Ovary (tissue), 9 donors: ENCODE measurements around the gene STAT4. TPM values are rescaled to one million over a fixed set of nuclear protein-coding genes. Genes with fewer than 3 reads are reported as not detected.

Experiments
- DNase-seq, 5 donors: peaks; one replicate each; pipeline ENCODE4 v3.0.0-alpha.2; 2019 to 2020
- H3K27ac ChIP-seq, 2 donors: fragments of 200-600 bp; one replicate each; pipeline versions ENCODE4 v1.5.1 to v1.8.0; 2019 to 2022
- H3K27me3 ChIP-seq: fragments of 200-600 bp; one replicate; pipeline ENCODE4 v1.8.0; 2022
- H3K36me3 ChIP-seq: fragments of 200-600 bp; sonication (generic); one replicate; pipeline ENCODE4 v1.5.1; 2019
- H3K4me1 ChIP-seq: one replicate; pipeline ENCODE4 v1.8.1; 2013; ENCODE audit warnings: mild to moderate bottlenecking, moderate library complexity; ENCODE audit not compliant: insufficient read depth
- H3K4me3 ChIP-seq: fragments of 200-600 bp; sonication (generic); one replicate; pipeline ENCODE4 v1.5.1; 2017
- H3K9me3 ChIP-seq, 2 donors: fragments of 200-600 bp in 1 of 2; sonication (generic) in 1 of 2; one replicate each; pipeline versions ENCODE4 v1.5.1 to v1.8.1; 2013 to 2019; ENCODE audit warnings: mild to moderate bottlenecking in 1 of 2, moderate library complexity in 1 of 2
- CTCF ChIP-seq, 3 donors: fragments of 450-650 bp in 2 of 3; fragments of 200-600 bp in 1 of 3; IDR thresholded peaks; one replicate each; pipeline versions ENCODE4 v1.5.1 to v1.8.0; 2016 to 2022; ENCODE audit warnings: antibody characterized with exemption in 3 of 3, mild to moderate bottlenecking in 1 of 3
- EP300 ChIP-seq: sonication (generic); formaldehyde crosslinking; IDR thresholded peaks from one replicate; pipeline ENCODE4 v1.6.1; 2017; ENCODE audit warnings: antibody characterized with exemption
- POLR2A ChIP-seq: fragments of 450-650 bp; IDR thresholded peaks from one replicate; pipeline ENCODE4 v1.6.1; 2017; ENCODE audit warnings: antibody characterized with exemption, mild to moderate bottlenecking, moderate library complexity
- WGBS, 3 donors: extraction: QIAGEN DNeasy Blood & Tissue Kit in 1 of 3; methylation state at CpG; one replicate each; pipeline versions ENCODE4 v1.1.5 to v1.1.7; 2013 to 2017; 5-methylcytosine and 5-hydroxymethylcytosine counted together
- intact Hi-C, 4 donors: fragments of 100-400 bp; cut with DNase I; formaldehyde crosslinking; loops; one replicate each; pipeline versions ENCODE4 v1.11.0 to v1.15.1; 2022 to 2023
- polyA plus RNA-seq, 2 donors: library from polyadenylated mRNA; stranded (reverse); fragments of 200-250 nt in 1 of 2; fragments of 350-450 nt in 1 of 2; fragmentation: Illumina TruSeq in 1 of 2; extraction: RNeasy Lipid Tissue Mini Kit (QIAGEN cat#74804) in 1 of 2; gene quantifications; one replicate each; pipeline ENCODE4 v1.2.3, GENCODE V29; 2013 to 2014
- total RNA-seq, 7 donors: library from RNA; depleted of rRNA in 2 of 7; stranded (reverse); fragments of >200 nt in 2 of 7; fragmentation: NEBNext Ultra II Directional in 3 of 7; extraction: Animal tissue kit (Norgen Biotek cat#: 25700) in 3 of 7; gene quantifications; one replicate each; pipeline versions ENCODE4 v1.1.0 to v1.2.4, GENCODE V29; 2016 to 2023
- donor health status: DM: no; HTN: no; CAD: no; lungs with moderate emphysema.
- donor health status: DM: no; HTN: no; CAD: no.
- donor health status: Bipolar disorder and iron deficiency.
- donor health status: DM: yes; HTN: yes; CAD: no.
- donor health status: DM: no; HTN: no; CAD: no.
- donor health status: DM: yes; HTN: yes; CAD: no.

Gene STAT4
- total and polyA plus RNA-seq, 9 donors: 0.52 to 3.6 (median 1.5) TPM

DNA sequence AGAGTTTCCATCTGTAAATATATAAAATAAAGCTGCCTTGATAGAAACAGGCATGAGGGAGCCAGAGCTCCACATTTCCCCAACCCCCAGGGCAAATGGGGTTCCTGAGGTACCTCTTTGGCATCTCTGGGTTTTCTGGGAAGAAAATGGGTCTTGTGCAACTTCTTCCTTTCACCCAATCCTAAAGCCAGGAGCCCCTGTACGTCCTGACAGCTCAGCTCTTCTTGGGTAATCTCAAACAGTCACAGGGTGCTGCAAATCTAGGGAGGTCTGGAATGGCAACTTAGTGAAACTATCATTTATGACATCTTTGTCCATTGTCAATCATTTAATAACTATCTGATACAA lies 100.2 kb downstream of the STAT4 start:
- intact Hi-C loops: no loop called here
- no peaks in the 10 kb centered on the region for H3K36me3 ChIP-seq
- TF ChIP-seq EP300 (no peak), CTCF (IDR thresholded peaks at IDR 0.05) (no peak)
- no peak overlapping the region for H3K4me3 ChIP-seq
- no peaks in the 10 kb centered on the region for H3K4me1 ChIP-seq
- WGBS, 3 donors: 22 to 50% (median 31%) methylated on average over 1 of the region's 1 CpG
- no peak overlapping the region for H3K27ac ChIP-seq
- H3K9me3 ChIP-seq: no peaks in the 10 kb centered on the region
- H3K27me3 ChIP-seq: no peaks in the 10 kb centered on the region
- DNase-seq: no peak

- Histone ChIP-seq H3K4me1 (no peaks in the 10 kb centered on the region), H3K27me3 (no peaks in the 10 kb centered on the region), H3K9me3 (no peaks in the 10 kb centered on the region), H3K36me3 (no peaks in the 10 kb centered on the region), H3K4me3 (no peak overlapping the region), H3K27ac (no peak overlapping the region)
- intact Hi-C loops: no loop called here
- WGBS, 3 donors: 15 to 27% (median 21%) methylated on average over 4 of the region's 4 CpGs
- no peak for DNase-seq
- TF ChIP-seq POLR2A (no peak), CTCF (IDR thresholded peaks at IDR 0.05) (no peak), EP300 (no peak)
Observed at GRCh38 chr2:191049728-191050639, 100.8 kb downstream of the STAT4 start.

- no peaks in the 10 kb centered on the region for H3K9me3 ChIP-seq
- intact Hi-C loops: no loop called here
Observed at GRCh38 chr2:191048073-191048472, 102.7 kb downstream of the STAT4 start.

DNA sequence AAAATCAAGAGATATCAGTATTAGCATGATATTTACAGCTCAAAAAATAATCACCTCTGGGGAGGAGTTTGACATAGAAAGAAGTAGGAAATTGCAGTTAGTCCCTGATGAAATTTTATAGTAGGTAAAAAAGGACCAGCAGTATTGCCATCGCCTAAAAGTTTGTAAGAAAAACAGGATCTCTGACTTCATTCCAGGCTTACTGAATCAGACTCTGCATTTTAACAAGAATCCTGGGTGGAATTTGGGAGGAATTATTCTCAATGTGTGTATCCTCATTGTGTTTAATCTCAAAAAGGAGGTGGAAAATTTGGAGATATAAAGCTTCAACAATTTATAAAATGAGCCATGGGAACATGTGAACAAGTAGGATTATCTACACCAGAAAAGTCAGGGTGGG lies 105.7 kb downstream of the STAT4 start:
- Histone ChIP-seq H3K27me3 (no peaks in the 10 kb centered on the region), H3K4me3 (no peak overlapping the region), H3K27ac (no peak overlapping the region), H3K4me1 (no peaks in the 10 kb centered on the region), H3K36me3 (no peaks in the 10 kb centered on the region), H3K9me3 (no peaks in the 10 kb centered on the region)
- DNase-seq: no peak
- intact Hi-C loops: no loop called here
- no peak for TF ChIP-seq POLR2A
- TF ChIP-seq EP300: no peak
- no peak for TF ChIP-seq CTCF (IDR thresholded peaks at IDR 0.05)
- WGBS, 3 donors: 41 to 69% (median 68%) methylated on average over 1 of the region's 1 CpG

More at GRCh38 chr2:191048073-191048472, 102.7 kb downstream of the STAT4 start:
- no peak overlapping the region for H3K27ac ChIP-seq
- WGBS, 3 donors: 91 to 93% (median 92%) methylated on average over 3 of the region's 3 CpGs
- H3K4me1 ChIP-seq: no peaks in the 10 kb centered on the region
- TF ChIP-seq EP300 (no peak), POLR2A (no peak), CTCF (IDR thresholded peaks at IDR 0.05) (no peak)
- no peaks in the 10 kb centered on the region for H3K36me3 ChIP-seq
- H3K4me3 ChIP-seq: no peak overlapping the region
- no peaks in the 10 kb centered on the region for H3K27me3 ChIP-seq
- no peak for DNase-seq
